RCC 7860 (cell line): ENCODE results near the gene MRPL27.
"Not testable (repeated sequence)": the region's sequence is repeated elsewhere in the genome, so short reads cannot be mapped to it uniquely, and the experiment has no call there.

ENCODE experiments used
- DNase-seq: peaks from one replicate; pipeline ENCODE4 v3.0.0-alpha.2; 2015; ENCODE audit warnings: low spot score
- FAIRE-seq: peaks from 2 replicates; lab custom pipeline; 2012; peaks lifted over from hg19 to GRCh38; lab: Jason Lieb, UNC

The MRPL27 gene

GRCh38 chr17:50347117-50347893, 25.7 kb downstream of the MRPL27 start:
- FAIRE-seq (no peak), DNase-seq (no peak)

GRCh38 chr17:50346313-50347116, 26.5 kb downstream of the MRPL27 start:
- FAIRE-seq (no peak), DNase-seq (no peak)

- DNase-seq: peak; percentile 52
- no peak for FAIRE-seq
Observed at GRCh38 chr17:50345432-50346312, 27.3 kb downstream of the MRPL27 start, which contains the start of gene XYLT2. TSS of gene XYLT2 (plus strand) at chr17:50346126. CDS start at chr17:50346141, 15 bp downstream.

GRCh38 chr17:50344731-50345365, 28.1 kb downstream of the MRPL27 start:
- FAIRE-seq (no peak), DNase-seq (no peak)

GRCh38 chr17:50339381-50339780, 33.6 kb downstream of the MRPL27 start:
- DNase-seq: no peak
- no peak for FAIRE-seq

GRCh38 chr17:50338645-50339044, 34.3 kb downstream of the MRPL27 start:
- peak; percentile 2 for FAIRE-seq
- DNase-seq: no peak

- no peak for DNase-seq
- no peak for FAIRE-seq
Observed at GRCh38 chr17:50337956-50338355, 35.0 kb downstream of the MRPL27 start.

- not testable (repeated sequence) for FAIRE-seq, DNase-seq
Observed at GRCh38 chr17:50333291-50334057, 39.5 kb downstream of the MRPL27 start.

- no peak for DNase-seq
- FAIRE-seq: no peak
Observed at GRCh38 chr17:50332196-50332595, 40.8 kb downstream of the MRPL27 start.

- DNase-seq: peak; percentile 77
- peak; percentile 67 for FAIRE-seq
Observed at GRCh38 chr17:50331085-50331791, 41.7 kb downstream of the MRPL27 start.

GRCh38 chr17:50330151-50330775, 42.7 kb downstream of the MRPL27 start:
- DNase-seq (no peak), FAIRE-seq (no peak)

- FAIRE-seq: no peak
- DNase-seq: no peak
Observed at GRCh38 chr17:50329716-50330115, 43.3 kb downstream of the MRPL27 start.

- DNase-seq: no peak
- no peak for FAIRE-seq
Observed at GRCh38 chr17:50328363-50329325, 44.3 kb downstream of the MRPL27 start.

GRCh38 chr17:50326831-50327364, 46.1 kb downstream of the MRPL27 start:
- DNase-seq (no peak), FAIRE-seq (no peak)

- FAIRE-seq: no peak
Observed at GRCh38 chr17:50325906-50326305, 47.1 kb downstream of the MRPL27 start.

GRCh38 chr17:50323060-50323459, 49.9 kb downstream of the MRPL27 start:
- DNase-seq (no peak), FAIRE-seq (no peak)

More at GRCh38 chr17:50325906-50326305, 47.1 kb downstream of the MRPL27 start:
- no peak for DNase-seq

GRCh38 chr17:50322271-50322670, 50.7 kb downstream of the MRPL27 start:
- DNase-seq (no peak), FAIRE-seq (no peak)
